ENCODE data around the gene FA2H.
"Not testable (repeated sequence)": the region's sequence is repeated elsewhere in the genome, so short reads cannot be mapped to it uniquely, and the experiment has no call there.

Gene FA2H

GRCh38 chr16:74793571-74793970 lies 19.0 kb upstream of the FA2H start:
- DNase-seq (ENCODE audit: low read depth, low spot score) = no peak
- no peak overlapping the region for H3K27ac ChIP-seq (ENCODE audit: low read length)
- no peaks in the 10 kb centered on the region for H3K36me3 ChIP-seq (ENCODE audit: control insufficient read depth, insufficient read depth, low read length)
- H3K4me1 ChIP-seq (ENCODE audit: control insufficient read depth, insufficient read depth, low read length) = no peaks in the 10 kb centered on the region
- WGBS (ENCODE audit: insufficient coverage, insufficient read length) = no CpG with 5 or more reads among the region's 2 CpGs
- H3K4me3 ChIP-seq (ENCODE audit: low read length) = no peak overlapping the region
- H3K27me3 ChIP-seq (ENCODE audit: control insufficient read depth, insufficient read depth, low read length) = no peaks in the 10 kb centered on the region
- no peaks in the 10 kb centered on the region; the same call in 1 of the 2 replicates for H3K9me3 ChIP-seq (ENCODE audit: control insufficient read depth, insufficient read depth, low read length)

- no peaks in the 10 kb centered on the region for H3K27me3 ChIP-seq (ENCODE audit: control insufficient read depth, insufficient read depth, low read length)
- H3K4me3 ChIP-seq (ENCODE audit: low read length) = no peak overlapping the region
- no peaks in the 10 kb centered on the region for H3K36me3 ChIP-seq (ENCODE audit: control insufficient read depth, insufficient read depth, low read length)
- H3K9me3 ChIP-seq (ENCODE audit: control insufficient read depth, insufficient read depth, low read length) = no peaks in the 10 kb centered on the region; the same call in 1 of the 2 replicates
- no peaks in the 10 kb centered on the region for H3K4me1 ChIP-seq (ENCODE audit: control insufficient read depth, insufficient read depth, low read length)
- no peak overlapping the region for H3K27ac ChIP-seq (ENCODE audit: low read length)
- DNase-seq (ENCODE audit: low read depth, low spot score) = no peak
- WGBS (ENCODE audit: insufficient coverage, insufficient read length) = no CpG with 5 or more reads among the region's 1 CpG
These were observed 17.6 kb upstream of the FA2H start for GRCh38 chr16:74792225-74792624.

- H3K4me3 ChIP-seq (ENCODE audit: low read length); H3K27ac ChIP-seq (ENCODE audit: low read length); H3K27me3 ChIP-seq (ENCODE audit: control insufficient read depth, insufficient read depth, low read length); H3K36me3 ChIP-seq (ENCODE audit: control insufficient read depth, insufficient read depth, low read length); H3K9me3 ChIP-seq (ENCODE audit: control insufficient read depth, insufficient read depth, low read length); DNase-seq (ENCODE audit: low read depth, low spot score); H3K4me1 ChIP-seq (ENCODE audit: control insufficient read depth, insufficient read depth, low read length): not testable (repeated sequence)
- WGBS (ENCODE audit: insufficient coverage, insufficient read length) = no CpG with 5 or more reads among the region's 2 CpGs
These were observed 17.1 kb upstream of the FA2H start for GRCh38 chr16:74791749-74792148.

- Histone ChIP-seq H3K36me3 (ENCODE audit: control insufficient read depth, insufficient read depth, low read length) (no peaks in the 10 kb centered on the region), H3K27me3 (ENCODE audit: control insufficient read depth, insufficient read depth, low read length) (no peaks in the 10 kb centered on the region), H3K4me3 (ENCODE audit: low read length) (no peak overlapping the region), H3K27ac (ENCODE audit: low read length) (no peak overlapping the region), H3K9me3 (ENCODE audit: control insufficient read depth, insufficient read depth, low read length) (no peaks in the 10 kb centered on the region; the same call in 1 of the 2 replicates), H3K4me1 (ENCODE audit: control insufficient read depth, insufficient read depth, low read length) (no peaks in the 10 kb centered on the region)
- no peak for DNase-seq (ENCODE audit: low read depth, low spot score)
- no CpG with 5 or more reads among the region's 7 CpGs for WGBS (ENCODE audit: insufficient coverage, insufficient read length)
These were observed 13.5 kb upstream of the FA2H start for GRCh38 chr16:74788108-74788507.

GRCh38 chr16:74785031-74785430 lies 10.4 kb upstream of the FA2H start:
- no CpG with 5 or more reads among the region's 4 CpGs for WGBS (ENCODE audit: insufficient coverage, insufficient read length)
- DNase-seq (ENCODE audit: low read depth, low spot score) = no peak
- Histone ChIP-seq H3K4me1 (ENCODE audit: control insufficient read depth, insufficient read depth, low read length) (no peaks in the 10 kb centered on the region), H3K36me3 (ENCODE audit: control insufficient read depth, insufficient read depth, low read length) (no peaks in the 10 kb centered on the region), H3K27me3 (ENCODE audit: control insufficient read depth, insufficient read depth, low read length) (no peaks in the 10 kb centered on the region), H3K27ac (ENCODE audit: low read length) (no peak overlapping the region), H3K4me3 (ENCODE audit: low read length) (no peak overlapping the region), H3K9me3 (ENCODE audit: control insufficient read depth, insufficient read depth, low read length) (no peaks in the 10 kb centered on the region)

GRCh38 chr16:74778646-74779045 lies 4.0 kb upstream of the FA2H start:
- no peak for DNase-seq (ENCODE audit: low read depth, low spot score)
- Histone ChIP-seq H3K4me1 (ENCODE audit: control insufficient read depth, insufficient read depth, low read length) (peaks cover 1% of the 10 kb centered on the region; the same call in 1 of the 2 replicates), H3K27ac (ENCODE audit: low read length) (no peak overlapping the region), H3K4me3 (ENCODE audit: low read length) (no peak overlapping the region), H3K9me3 (ENCODE audit: control insufficient read depth, insufficient read depth, low read length) (no peaks in the 10 kb centered on the region), H3K36me3 (ENCODE audit: control insufficient read depth, insufficient read depth, low read length) (no peaks in the 10 kb centered on the region), H3K27me3 (ENCODE audit: control insufficient read depth, insufficient read depth, low read length) (peaks cover 4% of the 10 kb centered on the region; the same call in 1 of the 2 replicates)
- WGBS (ENCODE audit: insufficient coverage, insufficient read length) = no CpG with 5 or more reads among the region's 8 CpGs

GRCh38 chr16:74776926-74777325 lies 2.3 kb upstream of the FA2H start:
- no peak overlapping the region for H3K4me3 ChIP-seq (ENCODE audit: low read length)
- H3K27ac ChIP-seq (ENCODE audit: low read length) = no peak overlapping the region
- H3K4me1 ChIP-seq (ENCODE audit: control insufficient read depth, insufficient read depth, low read length) = peaks cover 1% of the 10 kb centered on the region; the same call in 1 of the 2 replicates
- WGBS (ENCODE audit: insufficient coverage, insufficient read length) = no CpG with 5 or more reads among the region's 2 CpGs
- H3K36me3 ChIP-seq (ENCODE audit: control insufficient read depth, insufficient read depth, low read length) = no peaks in the 10 kb centered on the region
- peaks cover 7% of the 10 kb centered on the region; the same call in 1 of the 2 replicates for H3K27me3 ChIP-seq (ENCODE audit: control insufficient read depth, insufficient read depth, low read length)
- no peak for DNase-seq (ENCODE audit: low read depth, low spot score)
- no peaks in the 10 kb centered on the region for H3K9me3 ChIP-seq (ENCODE audit: control insufficient read depth, insufficient read depth, low read length)

GRCh38 chr16:74775255-74775654 lies 635 bp upstream of the FA2H start:
- no peak for DNase-seq (ENCODE audit: low read depth, low spot score)
- no CpG with 5 or more reads among the region's 5 CpGs for WGBS (ENCODE audit: insufficient coverage, insufficient read length)
- Histone ChIP-seq H3K36me3 (ENCODE audit: control insufficient read depth, insufficient read depth, low read length) (no peaks in the 10 kb centered on the region), H3K27me3 (ENCODE audit: control insufficient read depth, insufficient read depth, low read length) (peaks cover 7% of the 10 kb centered on the region; the same call in 1 of the 2 replicates), H3K4me3 (ENCODE audit: low read length) (no peak overlapping the region; the same call in 1 of the 2 replicates), H3K4me1 (ENCODE audit: control insufficient read depth, insufficient read depth, low read length) (peaks cover 1% of the 10 kb centered on the region; the same call in 1 of the 2 replicates), H3K27ac (ENCODE audit: low read length) (no peak overlapping the region), H3K9me3 (ENCODE audit: control insufficient read depth, insufficient read depth, low read length) (no peaks in the 10 kb centered on the region)

GRCh38 chr16:74773446-74774222 lies 986 bp downstream of the FA2H start:
- Histone ChIP-seq H3K27ac (ENCODE audit: low read length) (no peak overlapping the region), H3K9me3 (ENCODE audit: control insufficient read depth, insufficient read depth, low read length) (no peaks in the 10 kb centered on the region), H3K4me3 (ENCODE audit: low read length) (peak overlapping the region; percentile 34; the same call in 1 of the 2 replicates), H3K27me3 (ENCODE audit: control insufficient read depth, insufficient read depth, low read length) (peaks cover 7% of the 10 kb centered on the region; the same call in 1 of the 2 replicates), H3K4me1 (ENCODE audit: control insufficient read depth, insufficient read depth, low read length) (peaks cover 1% of the 10 kb centered on the region; the same call in 1 of the 2 replicates), H3K36me3 (ENCODE audit: control insufficient read depth, insufficient read depth, low read length) (no peaks in the 10 kb centered on the region)
- WGBS (ENCODE audit: insufficient coverage, insufficient read length) = no CpG with 5 or more reads among the region's 14 CpGs
- no peak for DNase-seq (ENCODE audit: low read depth, low spot score)

GRCh38 chr16:74771656-74772315 lies 2.8 kb downstream of the FA2H start:
- no peak overlapping the region for H3K4me3 ChIP-seq (ENCODE audit: low read length)
- H3K27me3 ChIP-seq (ENCODE audit: control insufficient read depth, insufficient read depth, low read length) = peaks cover 7% of the 10 kb centered on the region; the same call in 1 of the 2 replicates
- DNase-seq (ENCODE audit: low read depth, low spot score) = no peak
- WGBS (ENCODE audit: insufficient coverage, insufficient read length) = no CpG with 5 or more reads among the region's 11 CpGs
- no peaks in the 10 kb centered on the region for H3K36me3 ChIP-seq (ENCODE audit: control insufficient read depth, insufficient read depth, low read length)
- no peaks in the 10 kb centered on the region for H3K9me3 ChIP-seq (ENCODE audit: control insufficient read depth, insufficient read depth, low read length)
- H3K27ac ChIP-seq (ENCODE audit: low read length) = no peak overlapping the region
- peaks cover 1% of the 10 kb centered on the region; the same call in 1 of the 2 replicates for H3K4me1 ChIP-seq (ENCODE audit: control insufficient read depth, insufficient read depth, low read length)
